ENCODE results near the gene KANSL1L.

Gene KANSL1L

DNA sequence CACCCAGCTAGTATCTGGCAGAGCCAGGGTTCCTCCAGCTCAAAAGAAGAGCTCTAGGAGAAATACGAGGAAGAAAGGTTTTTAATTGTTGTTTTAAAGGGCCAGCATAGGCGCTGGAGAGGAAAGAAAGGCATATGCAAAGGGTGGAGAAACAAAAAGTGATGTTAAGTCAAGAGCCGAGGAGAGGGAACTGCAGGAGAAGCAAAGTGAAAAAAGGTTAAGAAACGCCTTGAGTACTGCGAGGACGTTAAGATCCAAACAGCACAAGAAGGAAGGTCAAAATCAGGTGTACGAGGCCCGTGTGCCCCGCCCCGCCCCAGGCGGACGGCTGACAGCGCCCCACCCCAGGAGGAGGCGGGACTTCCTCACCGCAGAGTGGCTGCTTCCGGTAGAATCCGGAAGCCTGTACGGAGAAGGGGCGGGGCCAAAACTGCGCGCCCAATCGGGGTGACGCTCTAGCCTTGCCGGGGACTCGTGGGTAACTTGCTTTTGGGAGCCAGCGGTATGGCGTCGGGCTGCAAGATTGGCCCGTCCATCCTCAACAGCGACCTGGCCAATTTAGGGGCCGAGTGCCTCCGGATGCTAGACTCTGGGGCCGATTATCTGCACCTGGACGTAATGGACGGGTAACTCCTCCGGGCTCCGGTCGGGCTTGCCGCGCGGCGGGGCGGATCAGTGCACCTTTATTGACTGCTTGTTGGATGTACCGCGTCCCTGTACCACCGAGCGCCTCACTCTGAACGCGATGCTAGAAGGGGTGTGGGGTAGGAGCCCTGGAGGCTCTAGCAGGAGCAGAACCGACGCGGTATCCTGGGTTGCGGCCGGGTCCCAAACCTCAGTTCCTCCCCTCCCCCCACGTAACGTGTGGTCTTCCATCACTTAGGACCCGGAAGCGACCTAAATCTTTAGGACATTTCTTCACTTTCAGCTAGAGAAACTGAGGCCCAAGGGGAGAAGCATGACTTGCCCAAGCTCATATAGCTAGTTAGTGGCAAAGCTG is 168.8 kb downstream of the KANSL1L start, which contains the start of gene RPE:
Gene RPE, plus strand, starts transcription at position 481 of the 1,000 bp plus-strand sequence. Its CDS starts 24 bp downstream, at position 505.
- in situ Hi-C loops (cut with HindIII; ENCODE audit: low sequenced_read_pairs) = no loop called here

DNA sequence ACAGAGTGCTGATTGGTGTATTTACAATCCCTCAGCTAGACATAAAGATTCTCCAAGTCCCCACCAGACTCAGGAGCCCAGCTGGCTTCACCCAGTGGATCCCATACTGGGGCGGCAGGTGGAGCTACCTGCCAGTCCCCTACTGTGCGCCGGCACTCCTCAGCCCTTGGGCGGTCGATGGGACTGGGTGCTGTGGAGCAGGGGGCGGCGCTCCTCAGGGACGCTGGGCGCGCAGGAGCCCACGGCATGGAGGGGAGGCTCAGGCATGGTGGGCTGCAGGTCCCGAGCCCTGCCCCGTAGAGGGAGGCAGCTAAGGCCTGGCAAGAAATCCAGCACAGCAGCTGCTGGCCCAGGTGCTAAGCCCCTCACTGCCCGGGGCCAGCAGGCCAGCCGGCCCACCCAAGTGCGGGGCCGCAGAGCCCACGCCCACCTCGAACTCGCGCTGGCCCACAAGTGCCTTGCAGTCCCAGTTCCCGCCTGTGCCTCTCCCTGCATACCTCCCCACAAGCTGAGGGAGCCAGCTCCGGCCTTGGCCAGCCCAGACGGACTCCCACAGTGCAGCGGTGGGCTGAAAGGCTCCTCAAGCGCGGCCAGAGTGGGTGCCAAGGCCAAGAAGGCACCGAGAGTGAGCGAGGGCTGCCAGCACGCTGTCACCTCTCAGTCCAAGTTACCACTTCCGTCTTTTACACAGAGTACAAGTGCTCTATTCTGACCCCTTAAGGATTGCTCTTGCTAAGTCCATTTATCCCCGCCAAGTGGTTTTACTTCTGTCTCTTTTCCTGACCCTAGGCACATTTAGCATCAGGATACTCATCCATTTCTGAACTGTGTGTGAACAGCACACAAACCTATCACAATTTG is 170.5 kb downstream of the KANSL1L start:
- in situ Hi-C loops (cut with HindIII; ENCODE audit: low sequenced_read_pairs) = no loop called here

DNA sequence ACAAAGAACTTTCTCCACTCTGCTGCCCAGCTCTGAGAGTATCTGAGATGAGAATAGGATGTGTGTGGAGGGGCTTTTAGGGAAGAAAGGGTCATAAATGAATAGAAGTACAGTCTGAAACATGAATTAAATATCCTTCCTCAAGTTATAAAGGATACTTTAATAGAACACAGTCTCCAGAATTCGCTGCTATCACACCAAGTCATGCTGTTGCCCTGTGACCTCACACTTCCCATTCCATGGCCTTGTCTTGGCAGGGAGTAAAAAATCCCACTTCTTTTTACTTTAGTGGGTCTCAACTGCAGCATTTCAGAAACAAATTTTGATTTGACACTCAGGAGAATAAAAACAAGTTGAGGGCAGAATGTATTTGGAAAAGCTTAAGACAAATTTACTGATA is 172.6 kb downstream of the KANSL1L start:
- in situ Hi-C loops (cut with HindIII; ENCODE audit: low sequenced_read_pairs) = no loop called here

DNA sequence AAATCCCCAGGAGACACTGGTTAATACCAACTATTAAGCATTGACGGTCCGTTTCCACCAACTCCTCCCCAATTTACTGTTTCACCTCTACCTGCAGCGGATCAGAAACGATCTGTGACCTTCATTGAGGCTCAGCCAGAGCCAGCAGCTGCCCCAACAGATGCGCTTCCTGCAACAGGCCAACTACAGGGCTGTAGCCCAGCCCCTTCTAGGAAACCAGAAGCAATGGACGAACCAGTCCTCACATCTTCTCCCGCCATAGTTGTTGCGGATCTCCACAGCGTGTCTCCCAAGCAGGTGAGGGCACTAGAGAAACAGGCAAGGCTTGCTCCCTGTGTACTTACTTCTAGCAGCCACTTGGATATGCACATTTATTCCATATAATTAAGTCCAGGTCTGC is 177.2 kb downstream of the KANSL1L start:
- in situ Hi-C loops (cut with HindIII; ENCODE audit: low sequenced_read_pairs) = no loop called here

DNA sequence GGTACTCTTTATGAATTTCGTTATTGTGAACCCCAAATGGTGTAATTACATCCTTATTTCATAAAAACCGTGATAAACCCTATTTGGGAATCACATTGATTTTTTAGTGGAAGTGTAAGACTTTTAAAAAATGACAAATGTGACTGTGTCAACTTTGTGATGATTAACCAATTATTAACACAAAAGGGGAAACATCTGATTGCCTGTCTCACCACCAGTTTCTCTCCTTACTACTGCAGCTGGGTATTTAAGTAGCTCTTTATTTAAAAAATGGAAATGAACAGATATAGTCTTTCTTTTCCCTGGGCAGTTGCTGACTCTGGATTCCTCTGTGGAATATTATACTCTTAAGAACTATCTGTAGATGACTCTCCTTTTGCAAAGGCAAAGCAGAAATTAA is 180.4 kb downstream of the KANSL1L start:
- in situ Hi-C loops (cut with HindIII; ENCODE audit: low sequenced_read_pairs) = no loop called here

DNA sequence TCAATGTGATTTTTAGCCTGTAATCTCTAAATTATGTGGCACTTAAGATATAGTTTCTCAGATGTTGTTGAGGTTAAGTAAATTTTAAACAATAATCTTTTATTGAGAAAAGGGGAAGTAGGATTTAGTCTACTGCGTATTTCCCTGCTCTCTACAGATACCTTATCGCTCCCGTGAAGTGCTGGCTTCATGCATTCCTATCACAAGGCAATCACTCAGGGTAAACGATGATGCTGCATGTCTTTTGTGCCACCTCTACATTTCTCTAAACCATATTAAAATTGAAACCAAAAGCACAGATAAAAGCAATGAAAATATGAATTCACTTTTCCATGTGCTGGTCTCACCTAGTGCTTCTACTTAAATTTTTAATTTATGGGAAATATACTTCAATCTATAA is 183.2 kb downstream of the KANSL1L start:
- in situ Hi-C loops (cut with HindIII; ENCODE audit: low sequenced_read_pairs) = no loop called here

- in situ Hi-C loops (cut with HindIII; ENCODE audit: low sequenced_read_pairs) = no loop called here
Measured at GRCh38 chr2:209986415-209986814, 184.8 kb downstream of the KANSL1L start.

- in situ Hi-C loops (cut with HindIII; ENCODE audit: low sequenced_read_pairs) = no loop called here
Measured at GRCh38 chr2:209985874-209986273, 185.3 kb downstream of the KANSL1L start.

DNA sequence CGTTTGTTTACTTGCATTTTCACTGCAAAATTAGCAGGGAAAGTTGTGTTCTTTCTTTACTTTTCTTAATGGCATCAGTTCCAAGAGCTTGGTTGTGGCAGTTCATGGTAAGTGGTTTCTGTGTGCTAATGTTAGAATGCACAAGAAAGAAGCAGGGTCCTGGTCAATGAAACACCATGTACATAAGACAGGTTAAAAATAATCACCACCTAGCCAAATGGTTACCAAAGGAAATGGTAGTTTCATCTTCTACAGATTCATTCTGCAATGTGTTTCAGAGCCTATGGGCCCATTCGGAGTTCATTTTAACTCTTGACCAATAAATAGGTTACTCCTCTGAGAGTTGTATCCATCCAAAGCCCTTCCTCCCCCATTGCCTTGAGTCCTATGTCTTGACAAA is 186.9 kb downstream of the KANSL1L start:
- in situ Hi-C loops (cut with HindIII; ENCODE audit: low sequenced_read_pairs) = no loop called here

GRCh38 chr2:209977386-209978239 is 193.6 kb downstream of the KANSL1L start:
- in situ Hi-C loops (cut with HindIII; ENCODE audit: low sequenced_read_pairs) = no loop called here

GRCh38 chr2:209976698-209977385 is 194.4 kb downstream of the KANSL1L start:
- in situ Hi-C loops (cut with HindIII; ENCODE audit: low sequenced_read_pairs) = no loop called here

GRCh38 chr2:209974576-209974975 is 196.6 kb downstream of the KANSL1L start:
- in situ Hi-C loops (cut with HindIII; ENCODE audit: low sequenced_read_pairs) = no loop called here

DNA sequence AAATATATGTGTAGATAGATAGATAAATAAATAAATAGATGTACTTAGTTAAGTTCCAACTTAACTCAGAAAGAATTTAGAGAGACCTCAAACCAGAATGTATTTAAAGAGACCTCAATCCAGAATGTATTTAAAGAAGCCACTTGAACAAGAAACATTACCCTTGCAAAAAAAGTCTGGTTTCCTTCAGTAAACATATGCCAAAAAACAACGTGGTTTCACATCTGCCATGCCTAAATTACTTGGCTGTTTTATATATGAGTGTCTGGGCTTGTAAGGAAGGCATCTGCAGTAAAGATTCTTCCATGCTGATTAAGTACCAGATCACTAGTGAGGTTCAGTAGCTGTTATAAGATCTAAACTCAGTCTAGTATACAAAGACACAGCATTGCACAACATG is 197.9 kb downstream of the KANSL1L start:
- in situ Hi-C loops (cut with HindIII; ENCODE audit: low sequenced_read_pairs) = no loop called here

Measured in DLD1 (cell line).